ENCODE results near the gene SUMF1. TPM values are rescaled to one million over a fixed set of nuclear protein-coding genes. Genes with fewer than 3 reads are reported as not detected.
A peak's percentile ranks its signal among the peaks of the same experiment; 100 is the strongest.

Gene SUMF1
- polyA plus RNA-seq, 1 experiment = 51.4 TPM

DNA sequence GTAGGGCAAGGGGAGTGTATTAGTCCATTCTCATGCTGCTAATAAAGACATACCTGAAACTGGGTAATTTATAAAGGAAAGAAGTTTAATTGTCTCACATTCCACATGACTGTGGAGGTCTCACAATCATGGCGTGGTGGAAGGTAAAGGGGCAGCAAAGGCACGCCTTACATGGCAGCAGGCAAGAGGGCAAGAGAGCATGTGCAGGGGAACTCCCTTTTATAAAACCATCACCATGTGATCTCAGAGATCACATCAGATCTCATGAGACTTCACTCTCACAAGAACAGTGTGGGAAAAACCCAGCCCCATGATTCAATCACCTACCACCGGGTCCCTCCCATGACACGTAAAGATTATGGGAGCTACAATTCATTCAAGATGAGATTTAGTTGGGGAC is 41.4 kb downstream of the SUMF1 start:
- DNase-seq (ENCODE audit: low read depth, low spot score) = no peak
- POLR2A ChIA-PET = interaction anchor here (0.6 kb wide), 1 partner anchor 11 kb away, joined by 3 read pairs; no protein-coding TSS in a partner anchor
- peak overlapping the region; percentile 42 for H3K27ac ChIP-seq (ENCODE audit: low read depth, low read length)
- H3K9me3 ChIP-seq (ENCODE audit: control insufficient read depth, insufficient read depth, low read length) = no peaks in the 10 kb centered on the region
- H3K27me3 ChIP-seq (ENCODE audit: control insufficient read depth, insufficient read depth, low read length) = no peaks in the 10 kb centered on the region
- no peak overlapping the region for H3K4me3 ChIP-seq (ENCODE audit: low read depth, low read length)
- TF ChIP-seq CTCF (IDR thresholded peaks at IDR 0.05; ENCODE audit: low read depth, low read length) = no peak
- CTCF ChIA-PET = no interaction called here

DNA sequence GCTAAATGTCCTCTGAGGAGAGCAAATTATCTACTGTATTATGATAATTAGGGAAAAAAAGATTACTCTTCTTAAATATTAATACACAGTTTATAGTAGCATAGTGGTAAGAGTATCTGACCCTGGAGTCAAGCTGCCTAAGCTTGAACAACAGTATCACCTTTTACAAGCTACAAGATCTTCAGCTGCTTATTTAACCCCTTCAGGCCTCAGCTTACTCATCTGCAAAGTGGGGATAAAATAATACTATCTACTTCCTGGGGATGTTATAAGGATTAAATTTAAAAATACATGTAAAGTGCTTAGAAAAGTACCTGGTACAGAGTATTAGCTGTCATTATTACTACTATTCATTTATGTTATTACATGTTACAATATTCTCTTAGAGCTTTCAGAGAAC is 42.0 kb downstream of the SUMF1 start:
- TF ChIP-seq CTCF (IDR thresholded peaks at IDR 0.05; ENCODE audit: low read depth, low read length) = no peak
- DNase-seq (ENCODE audit: low read depth, low spot score) = no peak
- POLR2A ChIA-PET = no interaction called here
- no peaks in the 10 kb centered on the region for H3K27me3 ChIP-seq (ENCODE audit: control insufficient read depth, insufficient read depth, low read length)
- CTCF ChIA-PET = no interaction called here
- H3K4me3 ChIP-seq (ENCODE audit: low read depth, low read length) = no peak overlapping the region
- H3K27ac ChIP-seq (ENCODE audit: low read depth, low read length) = no peak overlapping the region
- H3K9me3 ChIP-seq (ENCODE audit: control insufficient read depth, insufficient read depth, low read length) = no peaks in the 10 kb centered on the region

DNA sequence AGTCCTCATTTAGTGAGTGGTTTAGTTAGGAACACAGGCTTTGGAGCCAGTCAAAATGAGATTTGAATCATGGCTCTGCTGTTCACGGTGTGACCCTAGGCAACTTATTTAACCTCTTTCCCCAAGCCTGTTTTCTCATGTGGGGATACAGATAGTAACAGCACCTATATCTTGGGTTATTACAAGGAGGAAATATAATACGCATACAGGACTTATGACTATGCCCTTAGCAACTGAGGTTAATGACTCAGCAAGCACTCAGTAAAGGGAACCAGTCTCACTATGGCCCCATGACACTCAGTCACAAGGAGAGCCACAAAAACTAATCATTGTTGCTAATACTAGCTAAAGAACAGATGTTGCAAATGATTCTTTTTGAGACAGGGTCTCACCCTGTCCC is 45.9 kb downstream of the SUMF1 start:
- CTCF ChIA-PET = interaction anchor here (1.2 kb wide), 1 partner anchor 213 kb away, joined by 3 read pairs; no protein-coding TSS in a partner anchor
- POLR2A ChIA-PET = no interaction called here
- TF ChIP-seq CTCF (IDR thresholded peaks at IDR 0.05; ENCODE audit: low read depth, low read length) = no peak
- no peak for DNase-seq (ENCODE audit: low read depth, low spot score)
- H3K27me3 ChIP-seq (ENCODE audit: control insufficient read depth, insufficient read depth, low read length) = no peaks in the 10 kb centered on the region
- no peak overlapping the region for H3K27ac ChIP-seq (ENCODE audit: low read depth, low read length)
- H3K9me3 ChIP-seq (ENCODE audit: control insufficient read depth, insufficient read depth, low read length) = no peaks in the 10 kb centered on the region
- H3K4me3 ChIP-seq (ENCODE audit: low read depth, low read length) = no peak overlapping the region

GRCh38 chr3:4419920-4420319 is 47.1 kb downstream of the SUMF1 start:
- no peaks in the 10 kb centered on the region for H3K27me3 ChIP-seq (ENCODE audit: control insufficient read depth, insufficient read depth, low read length)
- H3K4me3 ChIP-seq (ENCODE audit: low read depth, low read length) = no peak overlapping the region
- no peak for TF ChIP-seq CTCF (IDR thresholded peaks at IDR 0.05; ENCODE audit: low read depth, low read length)
- ChIA-PET CTCF (interaction anchor here (0.6 kb wide), 1 partner anchor 17 kb away, joined by 3 read pairs; no protein-coding TSS in a partner anchor), POLR2A (no interaction called here)
- no peaks in the 10 kb centered on the region for H3K9me3 ChIP-seq (ENCODE audit: control insufficient read depth, insufficient read depth, low read length)
- no peak overlapping the region for H3K27ac ChIP-seq (ENCODE audit: low read depth, low read length)
- DNase-seq (ENCODE audit: low read depth, low spot score) = no peak

- Histone ChIP-seq H3K9me3 (ENCODE audit: control insufficient read depth, insufficient read depth, low read length) (no peaks in the 10 kb centered on the region), H3K27me3 (ENCODE audit: control insufficient read depth, insufficient read depth, low read length) (no peaks in the 10 kb centered on the region), H3K4me3 (ENCODE audit: low read depth, low read length) (no peak overlapping the region), H3K27ac (ENCODE audit: low read depth, low read length) (no peak overlapping the region)
- ChIA-PET CTCF (interaction anchor here (1.7 kb wide), 1 partner anchor 69 kb away, joined by 6 read pairs; no protein-coding TSS in a partner anchor), POLR2A (no interaction called here)
- no peak for TF ChIP-seq CTCF (IDR thresholded peaks at IDR 0.05; ENCODE audit: low read depth, low read length)
- no peak for DNase-seq (ENCODE audit: low read depth, low spot score)
These were observed 47.7 kb downstream of the SUMF1 start for GRCh38 chr3:4419386-4419785.

Data from AG04450 (cell line).